Measurements from ENCODE around the gene SOX6. TPM values are rescaled to one million over a fixed set of nuclear protein-coding genes. Genes with fewer than 3 reads are reported as not detected.

Gene SOX6
- total RNA-seq, 6 donors from 2014 or later: 2.9 to 21.0 (median 4.9) TPM

DNA sequence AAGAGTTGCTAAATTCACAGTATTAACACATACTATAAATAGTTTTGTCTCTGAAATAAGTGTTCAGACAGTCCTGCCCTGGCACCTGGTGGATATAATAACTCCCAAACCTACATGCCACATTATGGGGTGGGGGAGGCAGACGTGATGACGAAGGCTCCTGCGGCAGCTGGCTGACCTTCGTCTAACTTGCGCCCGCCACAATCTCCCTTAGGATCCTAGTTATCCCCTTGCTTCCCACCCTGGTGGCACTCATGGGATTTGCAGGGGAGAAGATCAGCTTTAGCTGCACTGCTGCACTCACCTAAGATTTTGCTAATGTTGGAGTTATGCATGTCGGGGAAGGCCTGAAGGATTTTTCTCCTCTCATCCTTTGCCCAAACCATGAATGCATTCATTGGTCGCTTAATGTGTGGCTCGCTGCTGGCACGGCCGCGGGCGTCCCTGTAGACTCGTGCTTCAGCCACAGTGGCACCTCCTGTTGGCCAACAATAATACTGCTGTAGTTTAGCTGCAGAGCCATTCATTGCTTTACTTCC lies 367.6 kb downstream of the SOX6 start:
- Histone ChIP-seq H3K27ac (no peak overlapping the region), H3K9me3 (no peaks in the 10 kb centered on the region), H3K4me3 (no peak overlapping the region), H3K27me3 (no peaks in the 10 kb centered on the region), H3K4me1 (no peaks in the 10 kb centered on the region), H3K36me3 (no peaks in the 10 kb centered on the region)
- TF ChIP-seq, protein P1, sequence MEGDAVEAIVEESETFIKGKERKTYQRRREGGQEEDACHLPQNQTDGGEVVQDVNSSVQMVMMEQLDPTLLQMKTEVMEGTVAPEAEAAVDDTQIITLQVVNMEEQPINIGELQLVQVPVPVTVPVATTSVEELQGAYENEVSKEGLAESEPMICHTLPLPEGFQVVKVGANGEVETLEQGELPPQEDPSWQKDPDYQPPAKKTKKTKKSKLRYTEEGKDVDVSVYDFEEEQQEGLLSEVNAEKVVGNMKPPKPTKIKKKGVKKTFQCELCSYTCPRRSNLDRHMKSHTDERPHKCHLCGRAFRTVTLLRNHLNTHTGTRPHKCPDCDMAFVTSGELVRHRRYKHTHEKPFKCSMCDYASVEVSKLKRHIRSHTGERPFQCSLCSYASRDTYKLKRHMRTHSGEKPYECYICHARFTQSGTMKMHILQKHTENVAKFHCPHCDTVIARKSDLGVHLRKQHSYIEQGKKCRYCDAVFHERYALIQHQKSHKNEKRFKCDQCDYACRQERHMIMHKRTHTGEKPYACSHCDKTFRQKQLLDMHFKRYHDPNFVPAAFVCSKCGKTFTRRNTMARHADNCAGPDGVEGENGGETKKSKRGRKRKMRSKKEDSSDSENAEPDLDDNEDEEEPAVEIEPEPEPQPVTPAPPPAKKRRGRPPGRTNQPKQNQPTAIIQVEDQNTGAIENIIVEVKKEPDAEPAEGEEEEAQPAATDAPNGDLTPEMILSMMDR (IDR thresholded peaks at IDR 0.05): peak in 3 of 6 experiments; percentile 24 to 30 (median 27)
- TF ChIP-seq POLR2AphosphoS5 (IDR thresholded peaks at IDR 0.05): no peak
- peak in 1 of 2 donors; percentile 59 for DNase-seq
- WGBS, 2 donors: 87 to 89% methylated on average over 14 of the region's 14 CpGs
- no peak for ATAC-seq (ENCODE audit: low FRiP score in 2 of 2)

DNA sequence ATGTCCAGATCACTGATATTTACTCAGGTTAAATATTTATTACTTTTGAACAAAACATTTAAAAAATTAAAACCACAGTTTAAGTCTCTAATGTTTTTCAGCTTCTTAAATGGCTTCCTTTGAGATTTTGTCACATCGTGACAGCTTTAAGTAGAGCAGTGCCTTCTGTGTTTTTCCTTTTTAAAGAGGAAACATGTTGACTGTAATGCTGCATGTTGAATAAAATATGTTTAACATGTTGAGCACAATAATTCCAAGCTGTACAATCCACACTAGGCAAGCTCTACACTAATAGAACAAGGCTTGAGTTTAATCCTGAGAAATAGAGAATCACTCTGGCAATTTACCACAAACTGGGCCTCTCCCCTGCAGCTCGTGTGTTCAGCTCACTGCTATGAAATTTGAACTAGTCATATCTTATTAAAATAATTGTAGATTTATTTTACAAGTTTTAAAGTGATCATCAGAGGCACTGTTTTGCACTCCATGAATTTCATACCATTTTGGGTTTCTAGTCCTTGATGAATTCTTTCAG lies 368.3 kb downstream of the SOX6 start:
- Histone ChIP-seq H3K36me3 (no peaks in the 10 kb centered on the region), H3K4me3 (no peak overlapping the region), H3K27me3 (no peaks in the 10 kb centered on the region), H3K9me3 (no peaks in the 10 kb centered on the region), H3K4me1 (no peaks in the 10 kb centered on the region), H3K27ac (no peak overlapping the region)
- 48 to 66% methylated on average over 2 of the region's 2 CpGs for WGBS, 2 donors
- no peak for ATAC-seq (ENCODE audit: low FRiP score in 2 of 2)
- no peak for DNase-seq
- TF ChIP-seq POLR2AphosphoS5 (IDR thresholded peaks at IDR 0.05): no peak
- TF ChIP-seq, protein P1 (IDR thresholded peaks at IDR 0.05): no peak

DNA sequence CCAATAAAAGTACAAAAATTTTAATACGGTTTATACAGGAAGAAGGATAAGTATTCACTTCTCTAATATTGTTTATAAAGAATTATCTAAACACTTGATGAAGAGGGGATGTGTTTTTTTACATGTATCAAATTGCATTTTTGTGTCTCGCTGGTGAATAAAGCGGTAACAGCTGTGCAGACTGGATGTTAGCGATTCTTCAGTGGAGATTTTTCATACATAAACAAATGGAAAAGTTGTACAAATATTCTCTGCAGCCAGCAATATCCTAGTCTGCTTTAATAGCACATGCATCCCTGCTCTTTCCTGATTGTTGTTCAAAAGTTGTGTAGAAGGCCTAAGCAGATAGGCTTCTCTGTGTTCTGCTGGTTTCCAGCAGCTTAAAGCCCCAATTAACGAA lies 369.3 kb downstream of the SOX6 start:
- no peaks in the 10 kb centered on the region for H3K9me3 ChIP-seq
- H3K36me3 ChIP-seq: no peaks in the 10 kb centered on the region
- no peak for DNase-seq
- no peak for TF ChIP-seq POLR2A (IDR thresholded peaks at IDR 0.05)
- TF ChIP-seq POLR2AphosphoS5 (IDR thresholded peaks at IDR 0.05): no peak
- no peak for TF ChIP-seq EP300 (IDR thresholded peaks at IDR 0.05)
- TF ChIP-seq, protein P1 (IDR thresholded peaks at IDR 0.05): no peak
- no peak overlapping the region for H3K27ac ChIP-seq
- ATAC-seq (ENCODE audit: low FRiP score in 2 of 2): no peak
- WGBS, 2 donors: 64 to 66% methylated on average over 5 of the region's 5 CpGs
- H3K4me3 ChIP-seq: no peak overlapping the region
- H3K4me1 ChIP-seq: no peaks in the 10 kb centered on the region
- no peaks in the 10 kb centered on the region for H3K27me3 ChIP-seq

DNA sequence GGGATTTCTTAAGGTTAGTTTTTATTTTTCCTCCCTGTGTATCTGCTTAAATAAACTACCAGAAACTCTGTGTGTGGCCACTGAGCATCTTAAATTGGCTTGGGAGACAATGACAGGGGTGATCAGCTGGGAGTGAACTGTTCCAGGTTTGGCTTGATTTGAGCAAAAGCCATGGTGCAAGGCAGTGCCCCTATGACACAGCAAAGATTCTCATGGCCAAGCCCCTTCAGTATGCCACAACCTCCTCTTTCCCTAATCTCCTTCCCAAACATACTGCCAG lies 370.5 kb downstream of the SOX6 start:
- DNase-seq (no peak), ATAC-seq (ENCODE audit: low FRiP score in 2 of 2) (no peak)
- Histone ChIP-seq H3K4me1 (no peaks in the 10 kb centered on the region), H3K4me3 (no peak overlapping the region), H3K27ac (peak overlapping the region in 1 of 4 donors; percentile 13), H3K27me3 (no peaks in the 10 kb centered on the region), H3K36me3 (no peaks in the 10 kb centered on the region), H3K9me3 (no peaks in the 10 kb centered on the region)
- TF ChIP-seq EP300 (IDR thresholded peaks at IDR 0.05) (no peak), POLR2AphosphoS5 (IDR thresholded peaks at IDR 0.05) (no peak), POLR2A (IDR thresholded peaks at IDR 0.05) (no peak)
- TF ChIP-seq, protein P1 (IDR thresholded peaks at IDR 0.05): no peak

DNA sequence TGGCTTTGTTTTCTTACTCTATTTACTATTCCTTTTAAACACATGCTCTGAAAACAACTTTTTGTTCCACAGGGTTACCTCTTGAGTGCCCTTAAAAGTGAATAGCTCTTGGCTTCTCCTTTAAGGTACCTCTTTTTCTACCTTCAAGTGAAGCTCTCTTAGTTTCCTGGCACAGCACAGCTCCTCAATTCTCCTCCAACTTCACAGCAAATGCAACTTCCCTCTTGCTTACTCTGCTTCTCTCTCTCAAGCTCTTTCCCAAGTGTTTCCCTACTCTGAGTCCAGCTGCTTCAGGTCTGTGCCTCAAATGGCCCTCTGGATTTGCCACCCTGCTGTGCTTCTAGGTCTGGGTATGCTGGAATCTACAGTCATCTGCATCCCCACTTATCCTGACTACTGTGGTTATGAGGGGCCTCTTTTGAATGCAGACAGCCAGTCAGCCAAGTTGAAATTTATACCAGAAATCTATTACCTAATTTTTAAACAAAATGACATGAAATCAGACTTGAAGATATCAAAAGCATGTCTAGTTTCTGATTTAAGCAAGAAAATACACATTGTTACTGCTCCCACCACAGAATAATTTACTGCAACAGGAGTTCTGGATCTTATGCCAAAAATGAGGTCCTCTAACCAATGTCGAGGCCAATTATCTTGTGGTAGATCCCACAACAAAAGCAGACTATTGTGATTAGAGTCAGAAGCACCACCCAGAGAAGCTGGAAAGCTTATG lies 371.1 kb downstream of the SOX6 start:
- peak overlapping the region in 1 of 4 donors; percentile 13 for H3K27ac ChIP-seq
- no peak overlapping the region for H3K4me3 ChIP-seq
- no peaks in the 10 kb centered on the region for H3K36me3 ChIP-seq
- H3K9me3 ChIP-seq: no peaks in the 10 kb centered on the region
- TF ChIP-seq EP300 (IDR thresholded peaks at IDR 0.05) (peak in 1 of 4 donors; percentile 42), POLR2AphosphoS5 (IDR thresholded peaks at IDR 0.05) (no peak), POLR2A (IDR thresholded peaks at IDR 0.05) (no peak)
- TF ChIP-seq, protein P1 (IDR thresholded peaks at IDR 0.05): no peak
- DNase-seq (peak in 1 of 2 donors; percentile 36), ATAC-seq (ENCODE audit: low FRiP score in 2 of 2) (peak; percentile 34 to 87)
- no peaks in the 10 kb centered on the region for H3K4me1 ChIP-seq
- no peaks in the 10 kb centered on the region for H3K27me3 ChIP-seq
- 27 to 60% methylated on average over 1 of the region's 1 CpG for WGBS, 2 donors
